ENCODE data around the gene TECR. TPM values are rescaled to one million over a fixed set of nuclear protein-coding genes. Genes with fewer than 3 reads are reported as not detected.

TECR gene
- total and polyA plus RNA-seq, 2 of the 13 experiments (the other 11 are each of a cell fraction or from before 2014, with no cell fraction given) = 54.9 to 121 TPM

- no peak for TF ChIP-seq ZNF563 (CRISPR knock-in tag; IDR thresholded peaks at IDR 0.05)
- no peak for TF ChIP-seq ZNF547 (CRISPR knock-in tag; IDR thresholded peaks at IDR 0.05)
- TF ChIP-seq HINFP (CRISPR knock-in tag; IDR thresholded peaks at IDR 0.05; ENCODE audit: low read depth) = no peak
Measured at GRCh38 chr19:14554382-14554812, 25.0 kb downstream of the TECR start (continued).

- FAIRE-seq (no peak), ATAC-seq (no peak), DNase-seq (ENCODE audit: low spot score) (no peak)
- in situ Hi-C loops (cut with HindIII; ENCODE audit: extremely low pct_ligation_motif_present, low pct_unique_long_range_greater_than_20kb) = no loop called here
- no peak for TF ChIP-seq RELA (CRISPR knock-in tag; IDR thresholded peaks at IDR 0.05)
- no peak for TF ChIP-seq ZSCAN22 (CRISPR knock-in tag; IDR thresholded peaks at IDR 0.05)
- TF ChIP-seq ARNTL (CRISPR knock-in tag; IDR thresholded peaks at IDR 0.05) = no peak
- TF ChIP-seq ZNF614 (CRISPR knock-in tag; IDR thresholded peaks at IDR 0.05; ENCODE audit: borderline replicate concordance) = peak; percentile 1; the same call in 1 of the 2 replicates
- peak; percentile 84 for TF ChIP-seq ZBTB33 (CRISPR knock-in tag; IDR thresholded peaks at IDR 0.05)
- TF ChIP-seq ZFX (CRISPR knock-in tag; IDR thresholded peaks at IDR 0.05; ENCODE audit: low read depth) = 0 out of 2 replicates have a peak, but pooled peaks have one; percentile 2
- TF ChIP-seq ZNF768 (CRISPR knock-in tag; IDR thresholded peaks at IDR 0.05) = peak; percentile 26; the same call in 1 of the 2 replicates
- no peak for TF ChIP-seq ZXDC (CRISPR knock-in tag; IDR thresholded peaks at IDR 0.05)
- intact Hi-C loops (cut with micrococcal nuclease; ENCODE audit: unreplicated experiment) = no loop called here
- peaks cover 49% of the 10 kb centered on the region for H3K4me1 ChIP-seq (ENCODE audit: insufficient read depth, low read length)
- H3K4me2 ChIP-seq (ENCODE audit: low read depth, low read length) = peak overlapping the region; percentile 70
- H3K79me2 ChIP-seq (ENCODE audit: insufficient read depth, low read length) = peaks cover 51% of the 10 kb centered on the region
- H2AFZ ChIP-seq (ENCODE audit: low read length) = no peak overlapping the region
- no peak overlapping the region for H3K9ac ChIP-seq (ENCODE audit: insufficient read depth, low read depth, low read length)
- POLR2A ChIA-PET = interaction anchor here (1.1 to 2.6 kb wide), 3 partner anchors 36 to 38 kb away, joined by 3 to 17 read pairs (median 5); partner anchors contain the start of gene DNAJB1
- peaks cover 3 to 4% of the 10 kb centered on the region in 2 experiments; a peak in 2 of 5 replicates for H3K36me3 ChIP-seq (replicated peaks in 1 of 2; ENCODE audit: control insufficient read depth in 1 of 2, insufficient read depth in 2 of 2, low read length in 2 of 2)
- BruUV-seq (replicated peaks) = no TSS peak
- 93% methylated on average over 12 of the region's 12 CpGs for WGBS (ENCODE audit: low lambda C conversion rate)
- no peaks in the 10 kb centered on the region for H3K27me3 ChIP-seq (ENCODE audit: control insufficient read depth in 1 of 2, insufficient read depth in 2 of 2, low read length in 2 of 2)
- H3K27ac ChIP-seq (ENCODE audit: extremely low read length, insufficient read depth, low read length) = no peak overlapping the region
- H3K9me3 ChIP-seq (ENCODE audit: low read length) = no peaks in the 10 kb centered on the region
- CTCF ChIA-PET (ENCODE audit: low intra/inter-chr PET ratio, low total read pairs) = interaction anchor here (1.3 to 1.4 kb wide), 2 partner anchors 16 to 51 kb away, joined by 4 to 6 read pairs; partner anchors contain the start of gene NDUFB7
- H4K20me1 ChIP-seq (ENCODE audit: insufficient read depth, low read length) = no peaks in the 10 kb centered on the region; the same call in 1 of the 2 replicates
- H3K4me3 ChIP-seq (replicated peaks in 1 of 3; ENCODE audit: insufficient read depth in 1 of 3, low read depth in 2 of 3, low read length in 3 of 3) = no peak overlapping the region
Measured at GRCh38 chr19:14555918-14556661, 26.7 kb downstream of the TECR start.
